C1 segment of cervical spinal cord (tissue), 14 donors: ENCODE data around the gene CMKLR1.
A peak's percentile ranks its signal among the peaks of the same experiment; 100 is the strongest.

Experiments
- DNase-seq, 14 donors: peaks; one replicate each; lab custom pipeline; 2025; lab: John Stamatoyannopoulos, UW

Gene CMKLR1, protein sequence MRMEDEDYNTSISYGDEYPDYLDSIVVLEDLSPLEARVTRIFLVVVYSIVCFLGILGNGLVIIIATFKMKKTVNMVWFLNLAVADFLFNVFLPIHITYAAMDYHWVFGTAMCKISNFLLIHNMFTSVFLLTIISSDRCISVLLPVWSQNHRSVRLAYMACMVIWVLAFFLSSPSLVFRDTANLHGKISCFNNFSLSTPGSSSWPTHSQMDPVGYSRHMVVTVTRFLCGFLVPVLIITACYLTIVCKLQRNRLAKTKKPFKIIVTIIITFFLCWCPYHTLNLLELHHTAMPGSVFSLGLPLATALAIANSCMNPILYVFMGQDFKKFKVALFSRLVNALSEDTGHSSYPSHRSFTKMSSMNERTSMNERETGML

DNA sequence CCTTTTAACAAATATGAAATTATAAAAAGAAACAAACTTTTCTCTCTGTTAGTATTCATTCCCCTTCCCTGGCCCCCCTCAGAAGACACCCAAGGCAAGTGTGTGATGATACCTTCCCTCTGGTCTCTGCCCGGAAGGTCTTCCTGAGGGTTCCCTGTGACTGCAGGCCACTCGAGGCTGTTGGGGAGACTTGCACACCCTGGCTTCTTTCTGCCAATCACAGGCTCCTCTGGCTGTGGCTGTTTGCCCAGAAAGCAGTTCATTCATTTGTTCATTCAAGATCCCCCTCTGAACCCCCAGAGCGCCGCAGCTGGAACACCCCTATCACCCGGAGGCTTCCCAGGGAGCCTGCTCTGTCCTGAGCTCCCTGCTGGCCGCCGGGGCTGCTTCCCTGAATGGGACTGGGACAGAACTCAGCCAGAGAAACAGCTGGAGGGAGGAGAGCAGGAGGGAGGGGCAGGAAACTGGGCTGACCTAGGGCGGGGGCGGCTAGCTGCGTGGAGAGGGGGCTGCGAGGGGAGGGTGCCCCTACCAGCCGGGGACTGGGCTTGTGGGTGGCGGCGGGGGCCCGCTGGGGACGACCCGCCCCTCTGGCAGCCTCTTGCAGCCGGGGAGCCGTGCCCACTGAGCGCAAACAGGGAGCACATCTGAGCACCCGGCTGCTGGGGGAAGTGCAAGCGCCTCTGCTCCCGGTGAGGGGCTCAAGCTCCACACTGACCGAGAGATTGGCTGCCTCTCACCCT, at the start of gene CMKLR1:
Gene CMKLR1, minus strand, starts transcription at position 397 of the 743 bp plus-strand sequence. CDS start 45,720 bp downstream, outside the sequence.
- DNase-seq: peak in 6 of 14 donors; percentile 27 to 62 (median 47)

DNA sequence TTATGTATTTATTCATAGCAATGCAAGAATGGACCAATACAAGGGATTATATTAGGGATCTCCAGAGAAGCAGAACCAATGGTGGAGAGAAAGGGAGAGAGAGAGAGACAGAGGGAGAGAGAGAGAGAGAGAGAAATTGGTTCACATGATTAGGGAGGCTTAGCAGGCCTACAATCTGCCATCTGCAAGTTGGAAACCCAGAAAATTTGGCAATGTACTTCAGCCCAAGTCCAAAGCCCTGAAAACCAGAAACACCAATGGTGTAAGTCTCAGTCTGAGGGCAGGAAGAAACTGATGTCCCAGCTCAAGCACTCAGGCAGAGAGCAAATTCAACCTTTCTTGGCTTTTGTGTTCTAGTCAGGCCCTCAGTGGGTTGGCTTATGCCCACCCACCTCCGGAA, 48.7 kb upstream of the CMKLR1 start:
- DNase-seq: peak in 1 of 14 donors; percentile 71

DNA sequence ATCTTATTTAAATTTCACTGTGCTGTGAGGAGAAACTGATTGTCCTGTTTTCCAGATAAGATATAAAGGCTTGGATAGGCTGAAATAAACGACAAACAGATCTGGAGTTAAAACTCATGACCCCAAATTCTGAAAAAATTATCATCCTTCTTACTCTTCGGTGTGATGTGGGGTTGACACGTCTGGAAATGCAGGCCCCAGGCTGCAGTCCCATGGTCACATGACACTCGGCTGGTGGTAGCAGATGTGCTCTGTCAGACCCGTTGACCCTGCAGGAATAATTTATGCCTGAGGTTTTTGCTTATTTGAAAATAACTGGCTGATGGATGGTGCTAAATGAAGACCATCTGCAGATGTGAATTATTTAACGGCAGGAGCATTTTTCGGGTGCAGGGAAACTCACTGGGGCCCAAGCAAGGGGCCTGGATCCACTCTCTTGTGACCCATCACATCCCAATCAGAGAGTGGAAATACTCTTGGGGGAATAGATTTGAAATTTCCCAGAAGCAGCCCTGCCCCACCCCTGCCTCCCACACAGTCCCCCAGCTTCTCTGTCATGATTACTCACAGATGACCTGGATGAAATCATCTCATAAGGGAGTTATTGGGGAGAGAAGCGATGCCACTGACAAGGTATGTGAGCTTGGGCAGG, 47.7 kb upstream of the CMKLR1 start:
- DNase-seq: no peak

DNA sequence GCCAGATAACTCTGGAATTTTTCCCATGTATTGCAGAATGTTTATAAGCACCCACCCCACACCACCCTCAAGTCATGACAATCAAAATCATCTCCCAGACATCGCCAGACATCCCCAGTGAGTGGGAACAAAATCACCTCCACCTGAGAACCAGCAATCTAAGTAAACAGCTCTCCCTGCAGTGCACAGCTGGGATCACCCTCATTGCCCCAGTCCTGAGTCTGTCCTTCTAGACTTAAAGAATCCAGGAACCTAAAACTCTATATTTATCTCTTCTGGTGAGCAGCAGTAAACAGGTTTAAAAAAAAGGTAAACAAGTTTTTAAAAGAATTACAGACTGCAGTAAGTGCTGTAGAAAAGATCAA, 43.3 kb upstream of the CMKLR1 start:
- no peak for DNase-seq

DNA sequence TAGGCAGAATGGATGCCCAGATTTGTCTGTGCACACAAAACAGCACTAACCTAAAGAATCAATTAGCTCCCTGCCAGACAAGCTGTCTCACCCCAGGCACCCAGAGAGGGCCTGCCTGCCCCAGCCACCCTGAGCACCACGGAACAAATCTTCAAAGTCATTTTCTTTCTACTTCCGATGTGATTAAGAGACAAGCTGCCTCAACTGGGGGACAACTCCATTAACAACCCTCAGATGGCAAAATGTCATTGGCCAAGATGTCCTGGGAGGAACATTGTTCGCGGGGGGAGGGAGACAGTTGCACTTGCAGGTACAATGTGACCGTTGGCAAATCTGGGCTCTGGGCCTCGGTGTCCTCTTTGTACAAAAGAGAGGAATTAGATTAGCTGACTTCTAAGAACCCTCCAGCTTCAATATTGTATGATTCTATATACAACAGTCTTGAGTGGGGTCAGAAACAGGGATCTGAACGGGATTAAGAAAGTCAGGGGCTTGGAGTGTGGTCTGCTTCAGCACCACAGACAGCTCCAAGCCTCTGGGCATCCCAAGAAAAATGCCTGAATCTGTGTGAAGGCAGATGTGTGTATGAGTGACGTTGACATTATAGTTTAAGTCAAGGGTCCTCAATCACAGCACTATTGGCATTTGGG, 42.8 kb upstream of the CMKLR1 start:
- DNase-seq: peak in 1 of 14 donors; percentile 69

DNA sequence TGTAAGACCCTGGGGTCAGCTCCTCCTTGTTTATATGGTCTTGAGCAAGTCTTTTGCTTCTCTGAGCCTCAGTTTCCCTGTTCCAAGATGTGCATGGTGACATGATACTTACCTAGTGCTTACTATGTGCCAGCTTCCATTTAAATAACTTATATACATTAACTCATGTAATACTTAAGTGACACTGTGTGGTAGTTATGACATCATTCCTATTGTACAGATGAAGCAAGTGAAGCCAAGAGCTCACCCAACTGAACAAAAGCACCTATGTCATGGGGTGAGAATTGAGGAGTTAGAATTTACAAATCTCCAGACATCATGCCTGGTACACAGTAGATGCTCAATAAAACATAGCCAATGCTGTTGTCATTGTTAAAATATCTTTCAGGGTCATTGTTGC, 41.3 kb upstream of the CMKLR1 start:
- no peak for DNase-seq

DNA sequence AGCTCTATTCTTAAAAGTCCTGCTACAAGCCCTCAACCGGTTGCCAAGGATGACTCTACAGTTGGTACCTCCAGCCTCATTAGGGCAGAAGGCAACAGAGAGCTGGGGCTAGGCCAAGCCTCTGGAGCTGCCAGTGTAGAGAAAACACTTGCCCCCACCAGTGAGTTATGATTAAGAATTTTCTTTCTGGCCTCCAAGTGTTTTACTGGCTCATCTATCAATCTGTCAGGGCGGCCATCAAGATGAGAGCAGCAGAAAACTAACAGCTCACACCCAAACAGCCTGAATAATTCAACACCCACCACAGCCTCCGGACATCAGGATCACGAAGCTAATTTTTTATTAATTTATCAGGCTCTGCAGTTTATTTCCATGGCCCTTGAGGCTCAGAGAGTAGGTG, 40.7 kb upstream of the CMKLR1 start:
- DNase-seq: no peak

DNA sequence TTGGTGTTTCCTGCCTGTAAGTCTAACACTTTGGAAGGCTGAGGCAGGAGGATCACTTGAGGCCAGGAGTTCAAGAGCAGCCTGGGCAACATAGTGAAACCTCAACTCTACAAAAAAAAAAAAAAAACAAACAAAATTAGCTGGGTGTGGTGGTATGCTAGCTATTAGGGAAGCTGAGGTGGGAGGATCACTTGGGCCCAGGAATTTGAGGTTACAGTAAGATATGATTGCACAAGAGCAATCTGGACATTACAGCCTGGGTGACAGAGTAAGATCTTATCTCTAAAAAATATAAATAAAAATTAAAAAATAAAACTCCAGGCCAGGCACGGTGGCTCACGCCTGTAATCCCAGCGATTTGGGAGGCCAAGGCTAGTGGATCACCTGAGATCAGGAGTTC, 39.8 kb upstream of the CMKLR1 start:
- no peak for DNase-seq

DNA sequence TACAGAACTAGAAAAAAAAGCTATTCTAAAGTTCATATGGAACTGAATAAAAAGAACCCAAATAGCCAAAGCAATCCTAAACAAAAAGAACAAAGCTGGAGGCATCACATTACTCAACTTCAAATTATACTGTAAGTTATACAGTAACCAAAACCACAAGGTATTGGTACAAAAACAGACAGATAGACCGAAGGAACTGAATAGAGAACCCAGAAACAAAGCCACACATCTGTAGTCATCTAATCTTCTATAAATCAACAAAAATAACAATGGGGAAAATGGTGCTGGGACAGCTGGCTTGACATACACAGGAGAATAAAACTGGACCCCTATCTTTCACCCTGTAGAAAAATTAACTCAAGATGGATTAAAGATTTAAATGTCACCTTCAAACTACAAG, 38.1 kb upstream of the CMKLR1 start:
- no peak for DNase-seq

DNA sequence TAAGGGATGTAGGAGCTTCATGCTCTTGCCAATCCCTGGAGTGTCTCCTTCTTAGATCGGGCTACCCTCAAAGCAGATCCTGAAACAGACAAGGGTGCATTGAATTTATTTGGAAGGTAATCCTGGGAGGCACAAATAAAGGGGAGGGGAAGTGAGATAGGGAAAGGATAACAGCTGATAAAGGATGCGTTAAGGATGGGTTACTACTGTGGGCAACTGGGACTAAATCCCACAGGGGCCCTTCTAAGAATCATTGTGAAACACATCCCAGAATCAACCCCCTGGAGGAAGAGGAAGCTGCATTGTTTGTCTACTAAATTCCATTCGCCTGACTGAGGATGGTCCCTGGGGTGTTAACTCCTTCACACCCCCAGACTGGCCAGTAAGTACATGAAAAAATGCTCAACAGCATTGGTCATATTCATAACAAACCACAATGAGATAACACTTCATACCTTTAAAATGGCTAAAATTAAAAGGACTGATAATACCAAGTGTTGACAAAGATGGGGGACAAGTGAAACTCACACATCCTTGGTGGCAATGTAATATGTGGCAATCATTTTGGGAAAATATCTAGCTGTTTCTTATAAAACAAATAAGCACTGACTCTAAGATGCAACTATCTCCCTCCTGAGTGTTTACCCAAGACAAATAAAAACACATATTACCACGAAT, 37.0 kb upstream of the CMKLR1 start:
- DNase-seq: no peak

DNA sequence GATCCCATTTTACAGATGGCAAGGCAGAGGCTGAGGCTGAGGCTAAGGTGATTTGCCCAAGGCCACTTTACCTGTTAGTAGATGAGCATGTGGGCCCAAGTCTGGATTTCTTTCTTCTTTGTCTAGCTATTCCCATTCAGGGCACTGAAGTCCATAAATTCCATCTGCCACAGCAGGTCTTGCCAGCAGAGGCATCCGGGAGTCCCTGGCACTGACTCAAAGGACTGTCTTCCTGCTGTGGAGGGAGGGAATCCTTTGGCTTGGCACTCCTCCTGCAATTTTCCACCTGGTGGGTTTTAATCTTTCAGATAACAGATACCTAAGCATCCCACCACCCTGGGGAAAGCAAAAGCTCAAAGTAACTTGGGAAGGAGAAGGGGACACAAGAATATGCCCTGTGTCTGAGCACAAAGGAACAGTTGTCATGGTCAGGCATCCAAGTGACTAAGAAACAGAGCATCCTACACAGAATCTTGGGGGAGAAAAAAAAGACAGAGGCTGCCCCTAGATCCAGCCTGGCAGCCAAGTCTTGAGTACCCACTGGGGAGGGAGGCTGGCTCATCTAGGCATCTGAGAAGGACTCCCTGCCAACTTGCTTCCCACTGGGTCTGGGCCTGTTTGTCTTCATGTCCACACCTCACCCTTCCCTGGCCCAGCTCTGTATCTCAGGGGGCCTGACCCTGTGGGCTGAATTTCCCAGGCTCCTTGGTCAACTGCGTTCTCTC, 35.6 kb upstream of the CMKLR1 start:
- DNase-seq: peak in 2 of 14 donors; percentile 52 to 97

DNA sequence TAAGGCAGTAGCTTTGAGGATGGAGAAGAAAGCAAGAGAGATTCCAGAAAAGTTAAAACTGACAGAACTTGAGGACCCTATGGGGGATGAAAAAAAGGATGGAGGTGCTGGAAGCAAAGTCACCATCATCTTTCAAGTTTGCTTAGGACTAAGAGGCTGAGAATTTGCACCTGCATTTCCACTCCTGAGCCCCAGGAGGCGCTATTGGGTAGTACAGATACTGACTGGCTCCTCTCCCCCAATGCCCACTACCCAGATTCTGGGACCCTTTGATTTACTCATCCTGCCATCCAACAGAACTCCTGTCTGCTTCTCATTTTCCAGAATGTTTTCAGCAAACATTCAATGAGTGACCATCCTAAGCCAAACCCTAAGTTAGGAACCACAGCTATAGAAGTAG, 34.0 kb upstream of the CMKLR1 start:
- no peak for DNase-seq

DNA sequence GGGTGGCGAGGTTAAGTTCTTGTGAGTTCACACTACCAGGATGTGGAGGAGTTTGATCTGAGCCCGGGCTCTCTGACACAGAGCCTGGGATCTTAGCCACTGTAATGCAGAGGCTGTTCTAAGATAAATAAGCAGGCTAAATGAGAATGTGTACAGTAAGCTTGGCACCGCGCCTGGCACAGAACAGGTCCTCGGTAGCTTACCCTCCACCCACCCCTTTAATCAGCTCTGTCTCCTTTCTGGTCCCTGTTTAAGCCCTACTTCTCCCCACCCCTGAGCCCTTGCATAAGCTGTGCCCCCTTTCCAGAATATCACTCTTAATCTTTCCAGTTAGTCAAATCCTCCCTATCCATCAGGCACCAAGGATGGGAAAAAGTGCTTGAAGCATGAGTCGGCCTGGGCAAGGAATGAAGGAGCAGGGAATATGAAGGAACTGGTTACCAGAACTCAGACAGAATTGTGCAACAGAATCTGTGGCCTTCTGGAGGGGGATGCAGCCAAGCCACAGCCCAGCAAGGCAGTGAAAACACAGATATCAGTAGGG, 32.8 kb upstream of the CMKLR1 start:
- DNase-seq: no peak

DNA sequence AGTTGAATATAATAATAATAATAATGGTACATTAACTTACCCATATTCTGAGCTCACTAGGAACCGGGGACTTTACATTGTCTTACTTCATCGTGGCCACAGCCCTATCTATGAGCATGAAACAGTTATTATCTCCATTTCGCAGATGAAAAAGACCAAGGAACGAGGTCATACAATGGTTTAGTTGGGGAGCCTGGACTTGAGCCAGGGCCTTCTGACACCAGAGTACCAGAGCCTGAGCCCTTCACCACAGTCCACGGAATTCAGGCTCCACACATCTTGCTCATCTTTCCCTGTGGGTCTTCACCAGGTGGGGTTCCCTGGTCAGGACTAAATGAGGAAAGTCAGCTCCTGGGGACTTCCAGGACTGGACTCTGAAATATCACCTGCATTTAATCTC, 31.3 kb upstream of the CMKLR1 start:
- DNase-seq: no peak

DNA sequence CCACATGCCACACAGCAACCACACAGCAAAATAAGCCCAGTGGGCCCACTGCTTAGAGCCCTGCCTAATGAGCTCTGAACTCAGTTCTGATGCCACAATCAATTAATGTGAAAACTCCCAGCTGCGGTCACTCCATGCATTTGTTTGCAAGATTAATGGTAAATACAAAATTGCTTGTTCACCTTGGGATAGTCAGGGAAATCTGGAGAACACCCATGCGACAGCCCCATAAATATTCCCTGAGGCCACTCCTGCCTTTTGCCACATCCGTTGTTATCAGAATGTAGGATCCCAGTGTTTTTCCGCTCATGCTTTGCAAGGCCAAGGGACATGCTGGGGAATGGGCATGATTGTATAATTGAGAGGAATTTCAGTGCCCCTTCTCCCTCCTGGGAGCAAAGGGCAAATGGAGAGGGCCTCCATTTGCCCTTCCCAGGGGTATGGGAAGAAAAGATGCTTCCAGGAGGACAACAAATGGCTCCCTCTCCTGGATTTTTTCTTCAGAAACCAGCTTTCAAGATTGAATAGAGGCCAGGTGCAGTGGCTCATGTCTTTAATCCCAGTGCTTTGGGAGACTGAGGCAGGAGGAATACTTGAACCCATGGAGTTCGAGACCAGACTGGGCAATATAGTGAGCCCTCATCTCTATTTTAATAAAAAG, 30.8 kb upstream of the CMKLR1 start:
- no peak for DNase-seq

DNA sequence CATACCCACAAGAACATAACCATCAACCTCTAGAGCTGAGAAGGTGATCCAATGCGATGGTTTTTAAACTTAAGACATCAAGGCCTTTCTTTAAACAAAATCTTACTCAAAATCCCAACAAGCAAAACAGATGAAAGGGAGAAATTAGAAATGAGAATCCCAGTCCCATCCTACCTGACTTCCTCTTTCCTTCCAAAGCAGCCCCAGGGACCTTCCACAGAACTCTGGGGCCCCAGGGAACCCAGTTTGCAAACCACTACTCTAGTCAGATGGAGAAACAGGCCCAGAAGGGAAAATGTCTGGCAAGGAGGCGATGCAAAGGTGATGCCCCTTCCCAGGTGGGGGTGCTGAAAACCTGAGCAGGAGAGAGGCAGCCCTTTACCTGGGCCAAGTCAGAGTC, 29.0 kb upstream of the CMKLR1 start:
- DNase-seq: no peak

DNA sequence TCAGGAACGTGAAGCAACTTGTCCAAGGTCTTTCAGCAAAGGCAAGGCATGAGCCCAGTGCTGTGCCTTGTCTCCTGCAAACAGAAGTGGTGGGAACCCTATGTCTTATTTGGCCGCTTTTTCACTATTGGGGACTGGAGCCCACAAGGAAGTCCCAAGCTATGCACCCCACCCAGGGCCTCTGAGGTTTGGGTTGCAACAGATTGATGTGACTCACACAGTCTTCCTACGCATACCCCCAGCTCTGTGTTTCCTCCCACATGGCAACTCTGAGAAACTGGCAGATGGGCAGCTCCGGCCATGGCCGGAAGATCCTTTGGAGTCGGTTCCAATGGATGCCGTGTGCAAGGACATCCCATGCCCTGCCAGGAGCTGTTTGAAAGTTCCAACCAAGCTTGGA, 28.3 kb upstream of the CMKLR1 start:
- DNase-seq: peak in 6 of 14 donors; percentile 1 to 94 (median 14)

DNA sequence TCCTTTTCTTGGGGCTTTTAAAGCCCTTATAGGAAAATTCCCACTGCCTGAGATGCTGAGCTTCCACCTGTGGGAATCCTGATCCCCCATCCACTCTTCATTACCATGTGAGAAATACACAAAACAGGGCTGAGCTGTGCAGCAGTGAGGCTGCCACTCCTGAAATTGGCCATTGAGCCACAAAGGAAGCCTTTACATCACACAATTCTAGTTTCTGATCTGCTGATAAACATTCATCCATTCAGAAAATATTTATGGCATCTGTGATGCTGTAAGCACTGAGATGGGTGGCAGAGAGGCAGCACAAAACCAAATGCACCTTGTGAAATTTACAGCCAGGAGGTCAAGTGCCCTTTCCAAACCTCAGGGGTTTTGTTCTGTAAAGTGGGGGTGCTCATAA, 26.2 kb upstream of the CMKLR1 start:
- DNase-seq: no peak

DNA sequence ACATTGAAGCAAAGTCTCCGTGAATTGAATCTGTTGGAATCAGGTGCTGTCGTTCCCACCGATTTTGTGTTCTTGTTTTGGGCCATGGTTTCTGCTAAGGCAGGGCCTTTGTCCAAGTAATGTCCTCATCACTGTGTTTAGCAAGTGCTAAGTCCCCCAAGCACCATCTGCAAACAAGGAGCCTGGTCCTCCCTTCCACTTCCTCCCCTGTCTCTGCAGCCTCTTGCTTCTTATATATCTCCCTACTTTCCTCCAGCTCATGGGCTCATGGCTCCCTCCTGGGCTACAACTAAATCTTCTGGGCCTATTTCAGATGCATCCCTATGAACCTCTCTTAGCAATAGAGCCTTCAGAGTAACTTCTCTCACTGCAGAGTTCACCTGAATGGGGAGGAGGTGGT, 25.8 kb upstream of the CMKLR1 start:
- no peak for DNase-seq

DNA sequence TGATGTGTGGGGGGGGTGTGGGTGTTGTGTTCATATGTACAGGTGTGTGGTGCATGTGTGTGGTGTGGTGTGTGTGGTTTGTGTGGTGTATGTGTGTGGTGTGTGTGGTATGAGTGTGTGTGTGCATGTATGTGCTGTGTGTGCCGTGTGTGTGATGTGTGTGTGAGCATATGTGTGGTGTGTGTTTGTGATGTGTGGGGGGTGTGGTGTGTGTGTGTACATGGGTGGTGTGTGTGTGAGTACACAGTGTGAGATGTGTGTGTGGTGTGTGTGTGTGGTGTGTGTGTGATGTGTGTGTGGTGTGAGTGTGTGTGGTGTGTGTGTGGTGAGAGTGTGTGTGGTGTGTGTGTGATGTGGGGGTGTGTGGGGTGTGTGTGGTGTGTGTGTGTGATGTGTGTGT, 24.5 kb upstream of the CMKLR1 start:
- DNase-seq: no peak
